Measurements from ENCODE around the gene JPH2. TPM values are rescaled to one million over a fixed set of nuclear protein-coding genes. Genes with fewer than 3 reads are reported as not detected.

JPH2 gene
- total and polyA plus RNA-seq, 2 of the 4 experiments (the other 2 are of a cell fraction), result 0.44 to 0.54 TPM

GRCh38 chr20:44181611-44182010 lies 5.4 kb downstream of the JPH2 start:
- peak overlapping the region; percentile 9; the same call in 1 of the 2 replicates for H2BK120ac ChIP-seq (ENCODE audit: low read depth, low read length)
- peaks cover 0 to 13% of the 10 kb centered on the region in 2 experiments; a peak in 2 of 4 replicates for H3K79me1 ChIP-seq (ENCODE audit: low read depth in 1 of 2, low read length in 2 of 2)
- H3K14ac ChIP-seq (replicated peaks; ENCODE audit: low read depth, low read length), result no peak overlapping the region; the same call in 1 of the 2 replicates
- TF ChIP-seq CEBPB (IDR thresholded peaks at IDR 0.05; ENCODE audit: low read depth, low read length) (no peak), MAZ (IDR thresholded peaks at IDR 0.05; ENCODE audit: borderline replicate concordance, low read depth, low read length) (no peak), SMC3 (IDR thresholded peaks at IDR 0.05; ENCODE audit: low read depth, low read length) (no peak), NFE2L2 (IDR thresholded peaks at IDR 0.05; ENCODE audit: low read depth, low read length) (no peak), POLR2A (IDR thresholded peaks at IDR 0.05; ENCODE audit: low read depth, low read length) (no peak), CTCF (conservative IDR thresholded peaks at IDR 0.05; ENCODE audit: low read depth, low read length) (no peak), RFX5 (IDR thresholded peaks at IDR 0.05; ENCODE audit: low read depth, low read length) (no peak), RAD21 (IDR thresholded peaks at IDR 0.05; ENCODE audit: low read length) (no peak), FOS (IDR thresholded peaks at IDR 0.05; ENCODE audit: low read depth, low read length) (no peak), BHLHE40 (IDR thresholded peaks at IDR 0.05; ENCODE audit: low read depth, low read length) (no peak), MXI1 (IDR thresholded peaks at IDR 0.05; ENCODE audit: borderline replicate concordance, low read depth, low read length) (no peak), MAFK (IDR thresholded peaks at IDR 0.05; ENCODE audit: low read depth, low read length) (no peak), ELK1 (IDR thresholded peaks at IDR 0.05; ENCODE audit: borderline replicate concordance, low read depth, low read length) (no peak)
- TF ChIP-seq, protein P1, sequence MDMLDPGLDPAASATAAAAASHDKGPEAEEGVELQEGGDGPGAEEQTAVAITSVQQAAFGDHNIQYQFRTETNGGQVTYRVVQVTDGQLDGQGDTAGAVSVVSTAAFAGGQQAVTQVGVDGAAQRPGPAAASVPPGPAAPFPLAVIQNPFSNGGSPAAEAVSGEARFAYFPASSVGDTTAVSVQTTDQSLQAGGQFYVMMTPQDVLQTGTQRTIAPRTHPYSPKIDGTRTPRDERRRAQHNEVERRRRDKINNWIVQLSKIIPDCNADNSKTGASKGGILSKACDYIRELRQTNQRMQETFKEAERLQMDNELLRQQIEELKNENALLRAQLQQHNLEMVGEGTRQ (IDR thresholded peaks at IDR 0.05; ENCODE audit: low read depth, low read length), result no peak
- ATAC-seq (ENCODE audit: low read depth) (no peak), DNase-seq (no peak)
- H3K18ac ChIP-seq (ENCODE audit: low read depth, low read length), result no peak overlapping the region
- no TSS peak for BruUV-seq (replicated peaks)
- no peak overlapping the region for H3K4me2 ChIP-seq (ENCODE audit: low read depth, low read length)
- no peak overlapping the region for H2AK9ac ChIP-seq (replicated peaks; ENCODE audit: low read depth, low read length, poor library complexity)
- in situ Hi-C loops (cut with MboI; ENCODE audit: low sequenced_read_pairs), result no loop called here
- no peaks in the 10 kb centered on the region for H3K9me3 ChIP-seq (ENCODE audit: control insufficient read depth, insufficient read depth, low read length)
- H3K9me1 ChIP-seq (ENCODE audit: insufficient read depth, low read length), result peaks cover 14% of the 10 kb centered on the region
- peak overlapping the region; percentile 3 for H3K4ac ChIP-seq (ENCODE audit: low read depth, low read length)
- H2AFZ ChIP-seq (replicated peaks; ENCODE audit: low read length, poor library complexity), result peak overlapping the region; percentile 25
- ChIA-PET CTCF (interaction anchor here (1.1 kb wide), 1 partner anchor 47 kb away, joined by 3 read pairs; no protein-coding TSS in a partner anchor), POLR2A (ENCODE audit: unreplicated experiment) (no interaction called here)
- H4K91ac ChIP-seq (ENCODE audit: insufficient read depth, low read depth, low read length), result peak overlapping the region; percentile 47; the same call in 1 of the 2 replicates
- H3K23ac ChIP-seq (ENCODE audit: low read depth, low read length), result no peak overlapping the region; the same call in 1 of the 2 replicates
- no peak overlapping the region for H3K27ac ChIP-seq (ENCODE audit: insufficient read depth, low read length)
- no peaks in the 10 kb centered on the region for H3K36me3 ChIP-seq (ENCODE audit: control insufficient read depth, insufficient read depth, low read length)
- no peak overlapping the region for H2BK15ac ChIP-seq (ENCODE audit: low read depth, low read length)
- peaks cover 10% of the 10 kb centered on the region for H3K4me1 ChIP-seq (ENCODE audit: control insufficient read depth, insufficient read depth, low read length)
- H4K20me1 ChIP-seq (ENCODE audit: insufficient read depth, low read length), result no peaks in the 10 kb centered on the region
- peak overlapping the region; percentile 55; the same call in 1 of the 2 replicates for H3K9ac ChIP-seq (ENCODE audit: low read depth, low read length)
- 45% methylated on average over 4 of the region's 11 CpGs; no CpG with 5 or more reads in 1 of the 2 experiments for WGBS, 2 experiments (ENCODE audit: extremely low coverage in 2 of 2, insufficient read length in 1 of 2)
- no peak overlapping the region for H2BK20ac ChIP-seq (ENCODE audit: low read depth, low read length)
- no peaks in the 10 kb centered on the region for H3K27me3 ChIP-seq (ENCODE audit: control insufficient read depth, insufficient read depth, low read length)
- H4K5ac ChIP-seq (ENCODE audit: low read depth, low read length), result no peak overlapping the region
- intact Hi-C loops (cut with micrococcal nuclease), result loop anchor here (5.0 kb wide), 1 partner anchor 44 kb away; no protein-coding TSS in a partner anchor
- peak overlapping the region; percentile 27 for H2BK5ac ChIP-seq (ENCODE audit: low read depth, low read length, poor library complexity, severe bottlenecking)
- H3K4me3 ChIP-seq (ENCODE audit: insufficient read depth, low read depth, low read length), result no peak overlapping the region
- dilution Hi-C loops (cut with HindIII; ENCODE audit: low sequenced_read_pairs, unreplicated experiment), result no loop called here
- H4K8ac ChIP-seq (ENCODE audit: low read depth in 2 of 2, low read length in 2 of 2), result peak overlapping the region in 1 of 2 experiments; percentile 27; a peak in 2 of 4 replicates
- H3K56ac ChIP-seq (ENCODE audit: extremely low read depth, insufficient read depth, low read length), result no peak overlapping the region
- H2AK5ac ChIP-seq (ENCODE audit: low read depth, low read length), result peak overlapping the region; percentile 28; the same call in 1 of the 2 replicates
